Measurements from ENCODE around the gene RSBN1L.

DNA sequence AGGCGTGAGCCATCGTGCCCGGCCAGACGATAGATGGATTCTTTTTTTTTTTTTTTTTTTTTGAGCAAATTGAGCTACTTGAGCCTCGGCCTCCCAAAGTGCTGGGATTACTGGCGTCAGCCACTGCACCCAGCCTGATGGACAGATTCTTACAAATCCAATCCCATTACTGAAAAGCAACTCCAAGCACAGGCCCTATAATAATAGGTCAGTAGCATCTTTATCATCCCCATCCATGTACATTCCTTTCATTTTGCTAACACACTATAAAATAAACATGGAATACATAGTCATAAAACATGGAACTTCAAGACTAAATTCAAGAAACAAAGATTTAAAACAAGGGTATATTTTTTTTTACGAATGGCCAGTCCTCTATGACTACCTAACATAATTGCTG, 16.0 kb upstream of the RSBN1L start:
- TF ChIP-seq, protein P1, sequence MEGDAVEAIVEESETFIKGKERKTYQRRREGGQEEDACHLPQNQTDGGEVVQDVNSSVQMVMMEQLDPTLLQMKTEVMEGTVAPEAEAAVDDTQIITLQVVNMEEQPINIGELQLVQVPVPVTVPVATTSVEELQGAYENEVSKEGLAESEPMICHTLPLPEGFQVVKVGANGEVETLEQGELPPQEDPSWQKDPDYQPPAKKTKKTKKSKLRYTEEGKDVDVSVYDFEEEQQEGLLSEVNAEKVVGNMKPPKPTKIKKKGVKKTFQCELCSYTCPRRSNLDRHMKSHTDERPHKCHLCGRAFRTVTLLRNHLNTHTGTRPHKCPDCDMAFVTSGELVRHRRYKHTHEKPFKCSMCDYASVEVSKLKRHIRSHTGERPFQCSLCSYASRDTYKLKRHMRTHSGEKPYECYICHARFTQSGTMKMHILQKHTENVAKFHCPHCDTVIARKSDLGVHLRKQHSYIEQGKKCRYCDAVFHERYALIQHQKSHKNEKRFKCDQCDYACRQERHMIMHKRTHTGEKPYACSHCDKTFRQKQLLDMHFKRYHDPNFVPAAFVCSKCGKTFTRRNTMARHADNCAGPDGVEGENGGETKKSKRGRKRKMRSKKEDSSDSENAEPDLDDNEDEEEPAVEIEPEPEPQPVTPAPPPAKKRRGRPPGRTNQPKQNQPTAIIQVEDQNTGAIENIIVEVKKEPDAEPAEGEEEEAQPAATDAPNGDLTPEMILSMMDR (IDR thresholded peaks at IDR 0.05): no peak
- TF ChIP-seq EP300 (IDR thresholded peaks at IDR 0.05; ENCODE audit: low read depth) (no peak), POLR2AphosphoS5 (IDR thresholded peaks at IDR 0.05) (no peak), POLR2A (IDR thresholded peaks at IDR 0.05) (no peak)

Data from transverse colon (tissue), 4 donors.